Measurements from ENCODE around the gene KCND3.
"Not testable (repeated sequence)": the region's sequence is repeated elsewhere in the genome, so short reads cannot be mapped to it uniquely, and the experiment has no call there.

KCND3 gene

GRCh38 chr1:111799722-111800121, 189.7 kb downstream of the KCND3 start:
- not testable (repeated sequence) for H3K4me3 Mint-ChIP-seq; ATAC-seq (replicated peaks; ENCODE audit: extremely low read depth, poor library complexity, severe bottlenecking); DNase-seq (ENCODE audit: low spot score in 2 of 2); H3K4me1 Mint-ChIP-seq; H3K36me3 Mint-ChIP-seq (ENCODE audit: insufficient read depth); H3K9me3 Mint-ChIP-seq; H3K27ac Mint-ChIP-seq (ENCODE audit: low read depth)
- H3K27me3 Mint-ChIP-seq, result peaks cover 10% of the 10 kb centered on the region

- Mint-ChIP-seq H3K4me1 (no peaks in the 10 kb centered on the region), H3K27me3 (peaks cover 14% of the 10 kb centered on the region), H3K4me3 (no peak overlapping the region), H3K36me3 (ENCODE audit: insufficient read depth) (no peaks in the 10 kb centered on the region), H3K27ac (ENCODE audit: low read depth) (no peak overlapping the region), H3K9me3 (no peaks in the 10 kb centered on the region)
- ATAC-seq (replicated peaks; ENCODE audit: extremely low read depth, poor library complexity, severe bottlenecking), result no peak
- no peak for DNase-seq (ENCODE audit: low spot score in 2 of 2)
These were observed 190.9 kb downstream of the KCND3 start for GRCh38 chr1:111798580-111798979.

DNA sequence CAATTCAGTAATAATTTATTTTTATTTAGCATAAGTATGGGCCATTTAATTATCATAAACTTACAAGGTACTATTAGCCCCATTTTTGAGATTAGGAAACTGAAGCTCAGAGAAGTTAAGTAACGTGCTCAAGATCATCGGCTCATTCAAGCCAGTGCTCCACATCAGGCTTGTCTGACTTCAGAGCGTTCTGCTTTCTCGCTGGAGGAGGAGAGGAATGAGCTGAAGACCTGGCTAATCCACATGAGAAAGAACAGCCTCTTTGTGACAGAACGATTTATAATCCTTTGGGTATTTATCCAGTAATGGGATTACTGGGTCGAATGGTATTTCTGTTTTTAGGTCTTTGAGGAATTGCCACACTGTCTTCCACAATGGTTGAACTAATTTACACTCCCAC, 194.1 kb downstream of the KCND3 start:
- Mint-ChIP-seq H3K27me3 (peaks cover 39% of the 10 kb centered on the region), H3K4me3 (no peak overlapping the region), H3K36me3 (ENCODE audit: insufficient read depth) (no peaks in the 10 kb centered on the region), H3K4me1 (no peaks in the 10 kb centered on the region), H3K9me3 (no peaks in the 10 kb centered on the region), H3K27ac (ENCODE audit: low read depth) (no peak overlapping the region)
- ATAC-seq (replicated peaks; ENCODE audit: extremely low read depth, poor library complexity, severe bottlenecking), result no peak
- no peak for DNase-seq (ENCODE audit: low spot score in 2 of 2)

- Mint-ChIP-seq H3K4me1 (no peaks in the 10 kb centered on the region), H3K36me3 (ENCODE audit: insufficient read depth) (no peaks in the 10 kb centered on the region), H3K9me3 (no peaks in the 10 kb centered on the region), H3K27me3 (peaks cover 46% of the 10 kb centered on the region), H3K4me3 (no peak overlapping the region), H3K27ac (ENCODE audit: low read depth) (no peak overlapping the region)
- no peak for ATAC-seq (replicated peaks; ENCODE audit: extremely low read depth, poor library complexity, severe bottlenecking)
- no peak for DNase-seq (ENCODE audit: low spot score in 2 of 2)
These were observed 195.5 kb downstream of the KCND3 start for GRCh38 chr1:111793923-111794322.

DNA sequence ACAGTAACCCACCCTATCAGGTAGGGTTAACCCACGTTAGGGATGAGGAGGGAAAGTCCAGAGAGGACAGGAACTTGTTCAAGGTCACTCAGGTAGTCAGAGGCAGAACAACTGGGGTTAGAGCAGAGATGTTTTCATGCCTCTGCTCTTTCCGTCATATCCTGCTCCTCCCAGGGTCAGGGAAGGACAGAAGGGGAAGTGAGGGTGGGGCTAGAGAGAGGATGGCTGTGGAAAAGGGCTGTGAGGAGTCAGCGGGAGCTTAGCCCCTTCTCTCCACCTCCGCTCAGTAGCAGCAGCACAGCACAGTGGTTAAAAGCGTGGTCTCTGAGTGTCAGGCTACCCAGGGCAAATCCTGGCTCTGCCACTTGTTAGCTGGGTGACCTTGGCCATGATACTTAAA, 197.2 kb downstream of the KCND3 start:
- no peaks in the 10 kb centered on the region for H3K4me1 Mint-ChIP-seq
- peaks cover 51% of the 10 kb centered on the region for H3K27me3 Mint-ChIP-seq
- no peak for ATAC-seq (replicated peaks; ENCODE audit: extremely low read depth, poor library complexity, severe bottlenecking)
- H3K27ac Mint-ChIP-seq (ENCODE audit: low read depth), result no peak overlapping the region
- H3K4me3 Mint-ChIP-seq, result no peak overlapping the region
- DNase-seq (ENCODE audit: low spot score in 2 of 2), result no peak
- no peaks in the 10 kb centered on the region for H3K36me3 Mint-ChIP-seq (ENCODE audit: insufficient read depth)
- no peaks in the 10 kb centered on the region for H3K9me3 Mint-ChIP-seq

GRCh38 chr1:111791776-111792175, 197.7 kb downstream of the KCND3 start:
- no peak overlapping the region for H3K27ac Mint-ChIP-seq (ENCODE audit: low read depth)

DNA sequence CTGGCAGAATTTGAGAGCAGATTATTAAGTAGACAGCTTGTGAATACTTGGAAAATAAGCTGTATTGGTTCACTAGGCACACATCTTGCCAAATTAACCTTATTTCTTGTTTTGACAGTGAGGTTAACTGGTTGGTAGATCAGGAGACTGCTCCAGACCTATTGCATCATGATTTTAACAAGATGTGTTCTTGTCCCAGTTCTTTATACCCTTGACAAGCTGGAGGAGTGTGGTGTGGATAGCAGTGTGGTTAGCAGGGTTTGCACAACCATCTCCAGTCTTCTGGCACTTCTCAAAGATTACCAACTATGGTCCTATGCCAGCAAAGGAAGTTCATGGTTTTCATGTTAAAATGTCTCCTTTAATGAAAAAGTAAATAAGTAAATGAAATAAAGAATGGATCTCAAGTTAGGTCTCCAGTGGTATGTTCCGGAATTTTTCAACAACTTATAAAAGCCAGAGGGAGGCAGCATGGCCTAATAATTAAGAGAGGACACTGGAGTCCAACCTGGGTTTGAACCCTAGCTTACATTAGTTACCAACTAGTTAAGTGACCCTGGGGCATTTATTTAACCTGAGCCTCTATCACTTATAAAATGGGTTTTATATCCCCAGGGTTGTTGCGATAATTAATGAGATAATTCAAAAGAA, 199.7 kb downstream of the KCND3 start:
- Mint-ChIP-seq H3K9me3 (no peaks in the 10 kb centered on the region), H3K4me1 (no peaks in the 10 kb centered on the region), H3K4me3 (no peak overlapping the region), H3K27me3 (peaks cover 58% of the 10 kb centered on the region), H3K27ac (ENCODE audit: low read depth) (no peak overlapping the region), H3K36me3 (ENCODE audit: insufficient read depth) (no peaks in the 10 kb centered on the region)
- DNase-seq (ENCODE audit: low spot score in 2 of 2), result no peak
- no peak for ATAC-seq (replicated peaks; ENCODE audit: extremely low read depth, poor library complexity, severe bottlenecking)

More at GRCh38 chr1:111791776-111792175, 197.7 kb downstream of the KCND3 start:
- ATAC-seq (replicated peaks; ENCODE audit: extremely low read depth, poor library complexity, severe bottlenecking) (no peak), DNase-seq (ENCODE audit: low spot score in 2 of 2) (no peak)
- H3K9me3 Mint-ChIP-seq, result no peaks in the 10 kb centered on the region
- no peak overlapping the region for H3K4me3 Mint-ChIP-seq
- H3K4me1 Mint-ChIP-seq, result no peaks in the 10 kb centered on the region
- H3K27me3 Mint-ChIP-seq, result peaks cover 51% of the 10 kb centered on the region
- H3K36me3 Mint-ChIP-seq (ENCODE audit: insufficient read depth), result no peaks in the 10 kb centered on the region

DNA sequence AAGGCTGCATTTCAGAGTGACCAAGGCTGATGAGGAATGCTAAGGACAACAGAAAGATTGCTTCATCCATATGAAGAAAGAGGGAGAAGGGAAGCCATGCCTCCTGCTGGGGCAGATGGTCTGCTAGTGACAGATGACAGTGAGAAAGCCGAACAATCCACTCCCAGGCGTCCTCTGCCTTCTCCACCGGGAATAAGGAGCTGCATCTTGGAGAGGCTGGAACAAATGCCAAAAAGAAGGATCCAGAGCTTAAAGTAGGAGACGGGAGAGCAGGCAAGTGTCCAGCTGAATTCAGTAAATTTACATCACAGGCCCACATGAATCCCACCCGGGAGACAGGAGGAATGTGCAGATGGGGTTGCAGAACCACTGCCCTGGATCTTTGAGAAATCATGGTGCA, 200.3 kb downstream of the KCND3 start:
- Mint-ChIP-seq H3K36me3 (ENCODE audit: insufficient read depth) (no peaks in the 10 kb centered on the region), H3K4me1 (no peaks in the 10 kb centered on the region), H3K9me3 (no peaks in the 10 kb centered on the region), H3K4me3 (no peak overlapping the region), H3K27ac (ENCODE audit: low read depth) (peak overlapping the region; percentile 6), H3K27me3 (peaks cover 53% of the 10 kb centered on the region)
- no peak for DNase-seq (ENCODE audit: low spot score in 2 of 2)
- ATAC-seq (replicated peaks; ENCODE audit: extremely low read depth, poor library complexity, severe bottlenecking), result no peak

GRCh38 chr1:111786669-111787207, 202.7 kb downstream of the KCND3 start:
- Mint-ChIP-seq H3K27me3 (peaks cover 43% of the 10 kb centered on the region), H3K9me3 (no peaks in the 10 kb centered on the region), H3K36me3 (ENCODE audit: insufficient read depth) (no peaks in the 10 kb centered on the region), H3K4me1 (no peaks in the 10 kb centered on the region), H3K27ac (ENCODE audit: low read depth) (no peak overlapping the region), H3K4me3 (no peak overlapping the region)
- ATAC-seq (replicated peaks; ENCODE audit: extremely low read depth, poor library complexity, severe bottlenecking), result no peak
- no peak for DNase-seq (ENCODE audit: low spot score in 2 of 2)

DNA sequence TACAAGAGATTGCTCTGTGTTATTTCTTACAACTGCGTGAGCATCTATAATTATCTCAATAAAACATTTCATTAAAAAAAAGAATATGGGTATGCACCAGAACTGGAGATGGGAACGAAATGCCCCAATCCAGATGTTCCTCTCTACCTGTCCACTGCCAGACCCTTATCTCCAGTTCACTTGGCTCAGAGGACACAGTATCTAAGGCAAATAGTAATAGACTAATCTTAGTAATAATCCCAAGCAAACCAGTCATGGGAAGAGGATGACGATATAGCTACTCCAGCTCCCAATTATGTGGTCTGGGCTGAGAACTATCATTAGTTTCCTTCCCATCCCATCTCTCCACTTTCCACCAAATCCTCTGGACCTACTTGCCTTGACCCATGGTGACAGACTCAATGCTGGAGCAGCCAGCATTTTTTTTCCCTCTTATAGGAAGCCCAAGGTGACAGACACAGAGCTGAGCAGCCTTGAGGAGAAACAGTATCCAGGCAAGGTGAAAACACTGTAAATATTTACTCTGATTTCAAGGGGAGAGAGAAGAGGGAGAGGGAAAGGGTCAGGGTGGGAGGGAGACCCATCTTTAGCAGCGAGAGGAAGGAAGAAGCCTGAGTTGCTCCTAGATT, 205.1 kb downstream of the KCND3 start:
- no peaks in the 10 kb centered on the region for H3K36me3 Mint-ChIP-seq (ENCODE audit: insufficient read depth)
- H3K4me1 Mint-ChIP-seq, result no peaks in the 10 kb centered on the region
- no peak for DNase-seq (ENCODE audit: low spot score in 2 of 2)

GRCh38 chr1:111779546-111779945, 209.9 kb downstream of the KCND3 start:
- no peaks in the 10 kb centered on the region for H3K4me1 Mint-ChIP-seq
- H3K27ac Mint-ChIP-seq (ENCODE audit: low read depth), result no peak overlapping the region
- ATAC-seq (replicated peaks; ENCODE audit: extremely low read depth, poor library complexity, severe bottlenecking) (no peak), DNase-seq (ENCODE audit: low spot score in 2 of 2) (no peak)
- H3K9me3 Mint-ChIP-seq, result no peaks in the 10 kb centered on the region
- peaks cover 18% of the 10 kb centered on the region for H3K27me3 Mint-ChIP-seq
- H3K4me3 Mint-ChIP-seq, result no peak overlapping the region
- no peaks in the 10 kb centered on the region for H3K36me3 Mint-ChIP-seq (ENCODE audit: insufficient read depth)

More for the DNA sequence above, 205.1 kb downstream of the KCND3 start:
- H3K27me3 Mint-ChIP-seq, result peaks cover 28% of the 10 kb centered on the region
- ATAC-seq (replicated peaks; ENCODE audit: extremely low read depth, poor library complexity, severe bottlenecking), result no peak
- no peaks in the 10 kb centered on the region for H3K9me3 Mint-ChIP-seq
- H3K27ac Mint-ChIP-seq (ENCODE audit: low read depth), result no peak overlapping the region
- no peak overlapping the region for H3K4me3 Mint-ChIP-seq

GRCh38 chr1:111778541-111779051, 210.9 kb downstream of the KCND3 start:
- Mint-ChIP-seq H3K27ac (ENCODE audit: low read depth) (no peak overlapping the region), H3K9me3 (no peaks in the 10 kb centered on the region), H3K27me3 (peaks cover 17% of the 10 kb centered on the region), H3K4me1 (no peaks in the 10 kb centered on the region), H3K4me3 (no peak overlapping the region), H3K36me3 (ENCODE audit: insufficient read depth) (no peaks in the 10 kb centered on the region)
- DNase-seq (ENCODE audit: low spot score in 2 of 2) (no peak), ATAC-seq (replicated peaks; ENCODE audit: extremely low read depth, poor library complexity, severe bottlenecking) (no peak)

DNA sequence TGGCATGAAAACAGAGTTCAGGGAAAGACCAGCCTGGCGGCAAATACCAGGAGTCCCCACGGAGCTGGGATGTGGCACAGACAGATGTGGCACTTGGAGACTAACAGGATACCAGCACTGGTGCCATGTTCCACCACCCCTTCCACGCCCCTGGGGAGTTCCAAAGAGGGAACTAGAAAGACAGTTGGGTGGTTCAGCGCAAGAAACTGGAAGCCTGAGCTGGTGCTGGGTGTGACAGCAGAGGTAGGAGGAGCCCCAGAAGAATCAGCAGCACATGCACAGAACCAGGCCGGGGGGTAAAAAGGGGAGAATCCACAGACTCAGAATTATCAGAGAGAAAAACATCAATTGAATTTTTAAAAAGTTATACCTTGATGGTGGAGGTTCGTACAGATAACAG, 211.4 kb downstream of the KCND3 start:
- no peak for ATAC-seq (replicated peaks; ENCODE audit: extremely low read depth, poor library complexity, severe bottlenecking)
- no peaks in the 10 kb centered on the region for H3K4me1 Mint-ChIP-seq
- no peaks in the 10 kb centered on the region for H3K36me3 Mint-ChIP-seq (ENCODE audit: insufficient read depth)
- H3K27ac Mint-ChIP-seq (ENCODE audit: low read depth), result no peak overlapping the region
- no peak for DNase-seq (ENCODE audit: low spot score in 2 of 2)
- H3K27me3 Mint-ChIP-seq, result peaks cover 12% of the 10 kb centered on the region
- no peaks in the 10 kb centered on the region for H3K9me3 Mint-ChIP-seq
- no peak overlapping the region for H3K4me3 Mint-ChIP-seq
